Stimulated activated CD4-positive, alpha-beta T cell treated with anti-CD3 and anti-CD28 coated beads, Interleukin-1b, Interleukin-23, amount 100 ng/mL, for 24 hours (primary cell): ENCODE results near the gene ADGB.
A peak's percentile ranks its signal among the peaks of the same experiment; 100 is the strongest.
"Not testable (repeated sequence)": the region's sequence is repeated elsewhere in the genome, so short reads cannot be mapped to it uniquely, and the experiment has no call there.

ENCODE experiments used
- DNase-seq, 4 experiments: peaks; one replicate each; pipeline ENCODE4 v3.0.0-alpha.2; 2020; ENCODE audit warnings: low read depth in 4 of 4, low spot score in 1 of 4

The ADGB gene

GRCh38 chr6:146753306-146753705, 154.5 kb downstream of the ADGB start:
- no peak for DNase-seq

GRCh38 chr6:146767632-146768031, 168.9 kb downstream of the ADGB start:
- no peak for DNase-seq

GRCh38 chr6:146768722-146769121, 169.9 kb downstream of the ADGB start:
- no peak for DNase-seq

GRCh38 chr6:146770275-146770964, 171.6 kb downstream of the ADGB start:
- no peak for DNase-seq

GRCh38 chr6:146770965-146771735, 172.4 kb downstream of the ADGB start:
- peak in 2 of 4 experiments; percentile 5 to 29 for DNase-seq

GRCh38 chr6:146775220-146775619, 176.4 kb downstream of the ADGB start:
- DNase-seq: no peak

GRCh38 chr6:146781836-146782235, 183.1 kb downstream of the ADGB start:
- no peak for DNase-seq

- DNase-seq: no peak
Observed at GRCh38 chr6:146785001-146785585, 186.3 kb downstream of the ADGB start.

- DNase-seq: no peak
Observed at GRCh38 chr6:146787876-146788508, 189.2 kb downstream of the ADGB start.

- DNase-seq: no peak
Observed at GRCh38 chr6:146790561-146791091, 191.9 kb downstream of the ADGB start.

GRCh38 chr6:146791930-146792329, 193.2 kb downstream of the ADGB start:
- no peak for DNase-seq

GRCh38 chr6:146793218-146793617, 194.4 kb downstream of the ADGB start:
- not testable (repeated sequence) for DNase-seq

- no peak for DNase-seq
Observed at GRCh38 chr6:146795479-146796133, 196.8 kb downstream of the ADGB start.

GRCh38 chr6:146803167-146803566, 204.4 kb downstream of the ADGB start:
- DNase-seq: not testable (repeated sequence)

GRCh38 chr6:146803601-146804000, 204.8 kb downstream of the ADGB start:
- DNase-seq: no peak

GRCh38 chr6:146805546-146806325, 207.0 kb downstream of the ADGB start:
- no peak for DNase-seq

- not testable (repeated sequence) for DNase-seq
Observed at GRCh38 chr6:146809014-146809413, 210.2 kb downstream of the ADGB start.

- not testable (repeated sequence) for DNase-seq
Observed at GRCh38 chr6:146812811-146813321, 214.1 kb downstream of the ADGB start.

GRCh38 chr6:146813554-146813953, 214.8 kb downstream of the ADGB start:
- DNase-seq: no peak
